Neural crest cell (in vitro differentiated cells): ENCODE measurements around the gene PGP. TPM values are rescaled to one million over a fixed set of nuclear protein-coding genes. Genes with fewer than 3 reads are reported as not detected.

Source experiments
- DNase-seq: peaks from one replicate; pipeline ENCODE4 v3.0.0; 2021; ENCODE audit warnings: low read depth, mixed read lengths, low spot score
- H3K27ac Mint-ChIP-seq: one replicate; pipeline ENCODE4 v1.8.0; 2021; ENCODE audit warnings: mild to moderate bottlenecking, mixed read lengths; ENCODE audit not compliant: unreplicated experiment
- H3K27me3 Mint-ChIP-seq: 2 replicates; pipeline ENCODE4 v1.8.0; 2021; ENCODE audit warnings: low read depth, mild to moderate bottlenecking, mixed read lengths
- H3K36me3 Mint-ChIP-seq: 2 replicates; pipeline ENCODE4 v1.8.0; 2021; ENCODE audit warnings: low read depth, mild to moderate bottlenecking, mixed read lengths
- H3K4me1 Mint-ChIP-seq: 2 replicates; pipeline ENCODE4 v1.8.0; 2021; ENCODE audit warnings: mixed read lengths
- H3K4me3 Mint-ChIP-seq: one replicate; pipeline ENCODE4 v1.8.0; 2021; ENCODE audit warnings: mild to moderate bottlenecking, mixed read lengths
- H3K9me3 Mint-ChIP-seq: 2 replicates; pipeline ENCODE4 v1.8.0; 2021; ENCODE audit warnings: mixed read lengths
- total RNA-seq: library from RNA; stranded (reverse); gene quantifications from 2 replicates; pipeline ENCODE4 v1.2.1, GENCODE V29; 2021
- TF ChIP-seq, protein P1 (sequence below): fragments of 200-600 bp; sonication (generic); conservative IDR thresholded peaks from 2 replicates; pipeline ENCODE4 v1.5.0; 2021; ENCODE audit warnings: antibody characterized with exemption, mild to moderate bottlenecking

Gene PGP
- total RNA-seq, 1 donor from 2014 or later, result 50.2 TPM

- H3K4me3 Mint-ChIP-seq, result no peak overlapping the region
- DNase-seq, result no peak
- no peaks in the 10 kb centered on the region for H3K27me3 Mint-ChIP-seq
- no peak overlapping the region for H3K27ac Mint-ChIP-seq
- peaks cover 2% of the 10 kb centered on the region for H3K36me3 Mint-ChIP-seq
- H3K9me3 Mint-ChIP-seq, result no peaks in the 10 kb centered on the region
- TF ChIP-seq, protein P1, sequence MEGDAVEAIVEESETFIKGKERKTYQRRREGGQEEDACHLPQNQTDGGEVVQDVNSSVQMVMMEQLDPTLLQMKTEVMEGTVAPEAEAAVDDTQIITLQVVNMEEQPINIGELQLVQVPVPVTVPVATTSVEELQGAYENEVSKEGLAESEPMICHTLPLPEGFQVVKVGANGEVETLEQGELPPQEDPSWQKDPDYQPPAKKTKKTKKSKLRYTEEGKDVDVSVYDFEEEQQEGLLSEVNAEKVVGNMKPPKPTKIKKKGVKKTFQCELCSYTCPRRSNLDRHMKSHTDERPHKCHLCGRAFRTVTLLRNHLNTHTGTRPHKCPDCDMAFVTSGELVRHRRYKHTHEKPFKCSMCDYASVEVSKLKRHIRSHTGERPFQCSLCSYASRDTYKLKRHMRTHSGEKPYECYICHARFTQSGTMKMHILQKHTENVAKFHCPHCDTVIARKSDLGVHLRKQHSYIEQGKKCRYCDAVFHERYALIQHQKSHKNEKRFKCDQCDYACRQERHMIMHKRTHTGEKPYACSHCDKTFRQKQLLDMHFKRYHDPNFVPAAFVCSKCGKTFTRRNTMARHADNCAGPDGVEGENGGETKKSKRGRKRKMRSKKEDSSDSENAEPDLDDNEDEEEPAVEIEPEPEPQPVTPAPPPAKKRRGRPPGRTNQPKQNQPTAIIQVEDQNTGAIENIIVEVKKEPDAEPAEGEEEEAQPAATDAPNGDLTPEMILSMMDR, result no peak
- H3K4me1 Mint-ChIP-seq, result no peaks in the 10 kb centered on the region
Observed at GRCh38 chr16:2167068-2167638, 47.5 kb downstream of the PGP start.

DNA sequence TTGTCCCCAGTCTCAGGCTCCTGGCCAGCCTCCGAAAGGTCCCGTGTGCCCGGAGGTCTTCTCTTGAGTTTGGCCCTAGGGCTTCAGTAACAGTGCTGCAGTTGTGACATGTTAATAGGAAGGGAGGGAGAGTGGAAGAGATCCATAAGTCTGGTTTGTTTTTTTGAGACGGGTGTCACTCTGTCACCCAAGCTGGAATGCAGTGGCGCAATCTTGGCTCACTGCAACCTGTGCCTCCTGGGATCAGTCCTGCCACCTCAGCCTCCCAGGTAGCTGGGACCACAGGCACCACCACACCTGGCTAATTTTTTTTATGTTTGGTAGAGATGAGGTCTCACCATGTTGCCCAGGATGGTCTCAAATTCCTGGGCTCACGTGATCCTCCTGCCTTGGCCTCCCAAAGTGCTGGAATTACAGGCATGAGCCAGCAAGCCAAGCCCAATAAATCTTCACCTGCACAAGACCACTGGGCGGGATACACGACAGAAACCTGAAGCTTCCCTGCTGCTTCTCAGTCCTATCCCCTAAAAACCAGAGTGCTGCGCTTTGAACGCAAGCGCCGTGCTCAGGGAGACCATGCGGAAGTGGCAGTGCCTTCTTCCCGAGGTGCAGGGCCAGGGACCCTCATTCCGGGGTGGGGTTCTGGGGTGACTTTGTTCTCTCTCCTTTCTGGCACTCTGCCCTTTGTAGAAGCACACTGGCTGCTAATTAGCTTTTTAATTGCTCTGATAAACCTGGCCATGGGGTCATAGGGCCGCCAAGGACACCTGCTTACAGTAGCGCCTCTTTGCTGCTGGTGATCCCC lies 48.2 kb downstream of the PGP start:
- TF ChIP-seq, protein P1, result no peak
- no peak overlapping the region for H3K4me3 Mint-ChIP-seq
- H3K27me3 Mint-ChIP-seq, result no peaks in the 10 kb centered on the region
- peaks cover 2% of the 10 kb centered on the region for H3K36me3 Mint-ChIP-seq
- no peaks in the 10 kb centered on the region for H3K4me1 Mint-ChIP-seq
- no peak overlapping the region for H3K27ac Mint-ChIP-seq
- DNase-seq, result no peak
- H3K9me3 Mint-ChIP-seq, result no peaks in the 10 kb centered on the region

DNA sequence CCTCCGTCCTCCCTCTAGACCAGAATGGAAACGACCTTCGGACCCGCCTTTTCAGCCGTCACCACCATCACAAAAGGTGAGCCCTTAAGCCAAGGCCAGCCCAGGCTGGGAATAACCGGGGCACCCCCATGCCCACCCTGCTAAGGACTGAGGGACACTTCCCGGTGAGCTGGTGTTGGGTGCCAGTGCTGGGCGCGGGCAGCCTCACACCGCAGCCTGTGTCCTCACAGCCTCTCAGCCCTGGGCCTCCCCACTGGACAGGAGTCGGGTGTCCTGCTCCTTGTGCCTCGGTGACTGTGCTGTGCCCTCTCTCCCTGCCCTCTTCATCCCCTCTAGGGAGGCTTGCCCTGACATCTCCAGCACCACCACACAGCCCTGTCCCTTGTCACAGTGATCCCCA lies 48.8 kb downstream of the PGP start:
- H3K27ac Mint-ChIP-seq, result no peak overlapping the region
- H3K4me1 Mint-ChIP-seq, result no peaks in the 10 kb centered on the region
- TF ChIP-seq, protein P1, result no peak
- H3K4me3 Mint-ChIP-seq, result no peak overlapping the region
- no peaks in the 10 kb centered on the region for H3K9me3 Mint-ChIP-seq
- DNase-seq, result no peak
- no peaks in the 10 kb centered on the region for H3K27me3 Mint-ChIP-seq
- H3K36me3 Mint-ChIP-seq, result peaks cover 2% of the 10 kb centered on the region

GRCh38 chr16:2163211-2163881 lies 51.3 kb downstream of the PGP start:
- H3K4me3 Mint-ChIP-seq, result no peak overlapping the region
- peaks cover 6% of the 10 kb centered on the region for H3K4me1 Mint-ChIP-seq
- TF ChIP-seq, protein P1, result no peak
- H3K9me3 Mint-ChIP-seq, result no peaks in the 10 kb centered on the region
- H3K27ac Mint-ChIP-seq, result no peak overlapping the region
- H3K27me3 Mint-ChIP-seq, result no peaks in the 10 kb centered on the region
- H3K36me3 Mint-ChIP-seq, result peaks cover 2% of the 10 kb centered on the region
- no peak for DNase-seq

- Mint-ChIP-seq H3K9me3 (no peaks in the 10 kb centered on the region), H3K27ac (no peak overlapping the region), H3K27me3 (no peaks in the 10 kb centered on the region), H3K36me3 (no peaks in the 10 kb centered on the region), H3K4me3 (no peak overlapping the region), H3K4me1 (peaks cover 6% of the 10 kb centered on the region)
- TF ChIP-seq, protein P1, result no peak
- no peak for DNase-seq
Observed at GRCh38 chr16:2162676-2163118, 51.9 kb downstream of the PGP start.
